ENCODE data around the gene FAM98B. TPM values are rescaled to one million over a fixed set of nuclear protein-coding genes. Genes with fewer than 3 reads are reported as not detected.

Gene FAM98B
- total and polyA plus RNA-seq, 2 experiments from 2014 or later = 10.1 to 32.5 TPM

- TF ChIP-seq ZNF462 (CRISPR knock-in tag; IDR thresholded peaks at IDR 0.05) (no peak), ZNF331 (CRISPR knock-in tag; IDR thresholded peaks at IDR 0.05; ENCODE audit: low read depth) (no peak), EZH2phosphoT487 (IDR thresholded peaks at IDR 0.05; ENCODE audit: unreplicated experiment) (no peak), ETS1 (IDR thresholded peaks at IDR 0.05) (no peak), JUNB (IDR thresholded peaks at IDR 0.05; ENCODE audit: unreplicated experiment) (no peak), STAT1 (IDR thresholded peaks at IDR 0.05; ENCODE audit: unreplicated experiment) (no peak)
Measured at GRCh38 chr15:38530113-38530512, 76.2 kb downstream of the FAM98B start (continued).

GRCh38 chr15:38531509-38531908, 77.6 kb downstream of the FAM98B start:
- ATAC-seq (no peak), DNase-seq (ENCODE audit: low spot score) (no peak)
- no peaks in the 10 kb centered on the region for H3K79me2 ChIP-seq (replicated peaks; ENCODE audit: insufficient read depth)
- Mint-ChIP-seq H3K27me3 (ENCODE audit: insufficient read depth, low read depth, poor library complexity) (peaks cover 1% of the 10 kb centered on the region), H3K27ac (no peak overlapping the region), H3K9me3 (no peaks in the 10 kb centered on the region), H3K4me1 (peaks cover 4% of the 10 kb centered on the region), H3K36me3 (ENCODE audit: low read depth) (no peaks in the 10 kb centered on the region), H3K4me3 (no peak overlapping the region)
- no peaks in the 10 kb centered on the region for H3F3A ChIP-seq (replicated peaks; ENCODE audit: low read depth)
- peaks cover 19% of the 10 kb centered on the region for H3K9me2 ChIP-seq (ENCODE audit: insufficient read depth)
- H3K4me2 ChIP-seq = no peak overlapping the region
- no peaks in the 10 kb centered on the region for H4K20me1 ChIP-seq (replicated peaks; ENCODE audit: insufficient read depth)
- H3K4me3 ChIP-seq = no peak overlapping the region
- H3K27ac ChIP-seq (ENCODE audit: low read depth) = no peak overlapping the region
- no peaks in the 10 kb centered on the region for H3K4me1 ChIP-seq (ENCODE audit: insufficient read depth)
- H3K36me3 ChIP-seq (ENCODE audit: insufficient read depth) = no peaks in the 10 kb centered on the region
- no peaks in the 10 kb centered on the region for H3K27me3 ChIP-seq (ENCODE audit: insufficient read depth)
- H2AFZ ChIP-seq = no peak overlapping the region
- TF ChIP-seq EZH2phosphoT487 (IDR thresholded peaks at IDR 0.05; ENCODE audit: unreplicated experiment) (no peak), NANOG (IDR thresholded peaks at IDR 0.05; ENCODE audit: borderline replicate concordance) (no peak), CTCF (conservative IDR thresholded peaks at IDR 0.05; ENCODE audit: low read depth in 2 of 2) (no peak), CREB1 (CRISPR knock-in tag; IDR thresholded peaks at IDR 0.05; ENCODE audit: low read depth) (no peak), REST (IDR thresholded peaks at IDR 0.05; ENCODE audit: unreplicated experiment) (no peak), POLR2AphosphoS5 (IDR thresholded peaks at IDR 0.05; ENCODE audit: low read depth) (no peak), ETS1 (IDR thresholded peaks at IDR 0.05) (no peak)

Data from GM23338 (cell line).